NCI-H1694 treated with DMSO at 0.1 percent for 48 hours (cell line): ENCODE measurements around the gene CSMD2.
"Not testable (repeated sequence)": the region's sequence is repeated elsewhere in the genome, so short reads cannot be mapped to it uniquely, and the experiment has no call there.

Source experiments
- DNase-seq: peaks from one replicate; lab custom pipeline; 2025; lab: John Stamatoyannopoulos, UW

CSMD2 gene

DNA sequence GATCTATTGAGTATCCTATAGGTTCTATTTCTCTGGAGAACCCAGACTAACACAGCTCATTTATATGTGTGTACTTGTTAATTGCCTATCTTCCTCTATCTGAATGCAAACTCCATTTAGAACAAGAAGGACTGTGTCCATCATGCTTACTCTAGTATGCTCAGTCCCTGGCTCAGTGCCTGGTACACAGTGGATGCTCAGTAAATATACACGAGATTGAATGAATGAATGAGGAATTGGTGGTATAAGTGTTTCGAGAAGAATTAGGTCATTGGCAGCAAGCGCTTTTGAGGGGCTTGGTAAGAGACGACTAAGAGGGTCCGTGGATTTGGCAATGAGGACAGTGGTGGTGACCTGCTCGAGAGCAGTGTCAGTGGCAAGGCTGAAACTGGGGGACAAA is 112.5 kb downstream of the CSMD2 start:
- no peak for DNase-seq

DNA sequence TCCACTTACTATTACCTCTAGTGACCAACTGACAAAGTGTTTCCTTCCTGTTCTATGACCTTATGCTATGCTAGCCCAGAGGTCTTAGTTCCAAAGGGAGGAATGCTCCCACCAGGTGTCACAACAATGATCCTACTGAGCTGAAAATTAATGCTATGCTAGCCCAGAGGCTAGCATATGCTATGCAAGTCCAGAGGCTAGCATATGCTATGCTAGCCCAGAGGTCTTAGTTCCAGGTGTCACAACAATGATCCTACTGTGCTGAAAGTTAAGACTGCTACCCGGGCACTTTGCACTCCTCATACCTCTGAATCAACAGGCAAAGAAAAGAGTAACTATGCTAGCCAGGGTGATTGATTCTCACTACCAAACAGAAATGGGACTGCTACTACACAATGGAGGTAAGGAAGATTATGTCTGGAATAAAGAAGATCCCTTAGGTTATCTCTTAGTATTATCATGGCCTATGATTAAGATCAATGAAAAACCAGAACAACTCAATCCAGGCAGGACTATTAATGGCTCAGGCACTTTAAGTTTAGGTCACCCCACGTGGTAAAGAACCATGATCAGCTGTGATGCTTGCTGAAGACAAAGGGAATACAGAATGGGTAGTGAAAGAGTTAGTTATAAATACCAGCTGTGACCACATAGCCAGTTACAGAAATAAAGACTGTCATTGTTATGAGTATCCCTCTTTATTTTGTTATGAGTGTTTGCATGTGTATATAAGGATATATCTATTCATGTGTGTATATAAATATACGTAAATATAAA is 114.1 kb downstream of the CSMD2 start:
- no peak for DNase-seq

GRCh38 chr1:34049994-34050393 is 115.0 kb downstream of the CSMD2 start:
- DNase-seq, result no peak

- no peak for DNase-seq
These were observed 115.6 kb downstream of the CSMD2 start for GRCh38 chr1:34049477-34049876.

GRCh38 chr1:34037856-34038255 is 127.2 kb downstream of the CSMD2 start:
- DNase-seq, result no peak

- no peak for DNase-seq
These were observed 127.9 kb downstream of the CSMD2 start for GRCh38 chr1:34037109-34037508.

GRCh38 chr1:34034036-34034435 is 131.0 kb downstream of the CSMD2 start:
- no peak for DNase-seq

DNA sequence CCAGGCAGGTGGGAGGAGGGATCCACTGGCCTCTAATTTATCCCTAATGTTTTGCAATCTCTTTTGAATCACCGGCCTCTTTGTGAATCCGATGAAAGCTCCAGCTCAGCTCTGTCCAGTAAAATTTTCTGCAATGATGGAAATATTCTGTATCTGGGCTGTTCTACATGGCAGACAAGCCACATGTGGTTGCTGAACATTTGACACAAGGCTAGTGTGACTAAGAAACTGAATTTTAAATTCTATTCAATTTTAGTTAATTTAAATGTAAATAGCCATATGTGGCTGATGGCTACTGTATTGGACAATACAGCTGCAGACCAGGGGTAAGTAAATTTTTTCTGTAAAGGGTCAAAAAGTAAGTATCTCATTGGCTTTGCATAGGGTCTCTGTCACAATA is 135.1 kb downstream of the CSMD2 start:
- no peak for DNase-seq

- no peak for DNase-seq
These were observed 135.5 kb downstream of the CSMD2 start for GRCh38 chr1:34029515-34029914.

DNA sequence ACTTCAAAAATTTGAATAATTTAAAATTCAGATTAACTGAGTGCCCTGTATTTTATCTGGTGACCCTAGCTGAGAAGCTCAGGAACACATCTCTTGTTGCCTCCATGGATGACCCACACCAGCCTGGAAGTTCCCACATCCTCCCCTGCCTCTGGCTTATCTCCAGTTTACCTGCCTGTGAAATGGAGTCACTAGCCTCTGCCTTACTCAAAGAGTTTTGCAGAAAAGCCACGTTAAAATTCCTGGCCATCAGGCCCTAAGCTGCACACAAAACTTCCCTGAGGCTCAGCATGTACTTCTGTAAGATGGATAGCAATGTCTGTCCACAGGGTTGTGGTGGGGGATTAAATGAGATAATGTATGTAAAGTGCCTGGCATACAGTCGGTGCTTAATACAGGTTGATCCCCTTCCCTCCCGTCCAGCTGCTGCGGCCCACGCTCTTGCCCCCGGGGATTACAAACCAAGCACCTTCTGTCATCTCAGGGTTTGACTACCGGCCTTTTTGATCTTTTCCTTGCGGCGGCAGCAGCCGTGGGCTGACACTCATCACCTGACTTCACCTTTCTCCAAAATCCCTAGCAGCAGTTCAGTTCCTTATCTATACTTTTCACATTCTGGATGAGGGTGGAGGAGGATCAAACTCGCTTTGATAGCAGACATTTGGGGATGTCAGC is 136.5 kb downstream of the CSMD2 start:
- no peak for DNase-seq

GRCh38 chr1:34025675-34026074 is 139.4 kb downstream of the CSMD2 start:
- no peak for DNase-seq

DNA sequence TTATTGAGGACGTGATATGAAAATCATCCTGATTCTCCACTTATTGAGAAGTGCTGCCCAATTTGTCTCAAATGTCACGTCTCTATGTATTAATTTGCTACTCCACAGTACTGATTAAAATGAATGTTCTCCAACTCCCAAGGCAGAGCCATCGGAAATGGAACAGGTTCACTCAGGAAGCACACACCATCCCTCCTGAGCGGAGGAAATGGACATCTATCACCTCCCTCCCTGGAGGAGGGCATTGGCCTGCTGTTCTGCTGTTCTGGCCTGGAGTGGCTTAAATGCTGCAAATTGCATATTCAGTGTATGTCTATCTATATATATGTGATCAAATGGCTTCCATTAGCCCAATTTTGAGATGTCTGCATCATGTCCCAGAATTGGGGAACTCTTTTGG is 140.5 kb downstream of the CSMD2 start:
- no peak for DNase-seq

DNA sequence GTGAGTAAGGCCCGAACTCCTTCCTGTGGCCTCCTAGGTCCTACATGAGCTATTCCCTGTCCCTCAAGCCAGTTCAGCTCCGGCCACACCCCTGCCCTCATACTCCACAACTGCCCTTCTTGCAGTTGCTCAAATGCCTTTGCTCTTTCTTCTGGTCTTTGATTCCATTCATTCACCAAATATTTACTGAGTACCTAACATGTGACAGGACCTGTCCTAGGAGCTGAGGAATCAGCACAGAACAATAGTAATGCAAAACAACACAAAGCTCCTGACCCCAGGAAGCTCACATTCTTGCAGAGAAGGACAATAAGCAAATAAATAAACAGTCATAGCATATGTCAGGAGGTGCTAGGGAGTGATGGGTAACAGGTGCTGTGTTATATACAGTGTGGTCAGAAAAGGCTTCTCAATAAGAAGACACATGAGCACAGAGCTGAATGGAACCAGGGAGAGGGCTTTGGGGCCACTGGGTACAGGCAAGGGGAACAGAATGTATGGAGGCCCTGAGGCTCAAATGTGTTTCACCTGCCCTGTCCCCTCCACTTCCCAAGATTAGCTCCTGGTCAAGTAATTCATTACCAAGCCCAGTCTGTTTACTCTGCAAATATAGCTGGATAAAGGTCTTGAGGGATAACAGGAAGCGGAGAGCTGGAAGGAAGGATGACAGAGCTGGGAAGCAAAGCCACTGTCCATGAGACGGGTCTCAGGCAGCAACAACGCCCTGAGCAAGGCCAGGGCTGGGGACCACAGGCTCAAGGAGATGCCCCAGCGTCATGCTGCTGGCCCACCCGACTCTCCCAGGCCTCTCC is 145.1 kb downstream of the CSMD2 start:
- no peak for DNase-seq

- DNase-seq, result no peak
These were observed 146.7 kb downstream of the CSMD2 start for GRCh38 chr1:34018285-34018684.

DNA sequence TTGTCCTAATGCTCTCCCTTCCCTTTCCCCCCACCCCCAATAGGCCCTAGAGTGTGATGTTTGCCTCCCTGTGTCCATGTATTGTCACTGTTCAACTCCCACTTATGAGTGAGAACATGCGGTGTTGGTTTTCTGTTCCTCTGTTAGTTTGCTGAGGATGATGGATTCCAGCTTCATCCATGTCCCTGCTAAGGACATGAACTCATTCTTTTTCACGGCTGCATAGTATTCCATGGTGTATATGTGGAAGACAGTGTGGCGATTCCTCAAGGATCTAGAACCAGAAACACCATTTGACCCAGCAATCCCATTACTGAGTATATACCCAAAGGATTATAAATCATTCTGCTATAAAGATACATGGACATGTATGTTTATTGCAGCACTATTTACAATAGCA is 148.7 kb downstream of the CSMD2 start:
- not testable (repeated sequence) for DNase-seq

- peak; percentile 12 for DNase-seq
These were observed 150.9 kb downstream of the CSMD2 start for GRCh38 chr1:34013958-34014737.

- peak; percentile 19 for DNase-seq
These were observed 151.9 kb downstream of the CSMD2 start for GRCh38 chr1:34013136-34013535.

DNA sequence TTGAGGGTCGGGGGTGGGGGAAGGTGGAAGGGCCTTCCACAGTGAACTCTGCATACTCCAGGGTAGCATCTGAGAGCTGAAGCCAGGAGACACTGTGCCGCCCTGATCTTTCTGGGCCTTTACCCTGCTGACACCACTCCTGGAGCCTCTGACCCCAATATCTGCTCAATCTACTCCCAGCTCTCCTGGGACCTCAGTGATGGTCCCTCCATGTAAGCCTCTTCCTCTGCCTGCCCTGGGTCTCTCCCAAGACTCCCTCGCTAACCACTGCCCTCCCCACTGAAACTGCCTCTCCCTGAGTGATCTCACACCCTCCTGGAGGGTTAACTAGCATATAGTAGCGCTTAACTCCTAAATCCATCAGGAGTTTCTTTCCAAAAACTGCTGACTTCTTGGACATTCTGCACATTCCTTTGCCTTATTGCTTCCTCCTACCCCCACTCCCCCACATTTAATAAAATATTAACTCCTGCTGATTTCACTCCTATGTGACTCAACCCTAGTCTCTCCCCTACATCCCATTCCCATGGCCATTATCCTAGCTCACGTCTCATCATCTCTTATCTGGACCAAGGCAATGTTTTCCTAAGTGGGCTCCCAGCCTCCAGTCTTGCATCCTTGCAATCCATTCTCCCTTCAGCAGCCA is 155.6 kb downstream of the CSMD2 start:
- DNase-seq, result no peak

DNA sequence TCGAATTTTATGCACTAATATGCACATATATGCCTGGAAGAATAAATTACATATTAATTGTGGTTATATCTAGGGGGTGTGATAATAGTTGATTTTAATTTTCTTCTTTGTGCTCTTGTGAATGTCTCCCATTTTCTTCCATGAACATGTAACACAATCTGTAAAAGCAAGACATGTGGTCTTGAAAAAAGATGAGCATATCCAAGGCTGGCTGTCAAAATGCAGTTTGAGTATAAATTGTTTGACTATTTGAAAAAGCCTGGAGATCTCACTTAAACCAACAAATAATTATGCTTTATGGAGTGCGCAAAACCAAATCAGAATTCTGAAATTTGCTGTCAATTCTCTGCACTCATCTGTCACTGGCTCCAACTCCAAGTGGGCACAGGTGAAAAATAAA is 157.3 kb downstream of the CSMD2 start:
- no peak for DNase-seq

DNA sequence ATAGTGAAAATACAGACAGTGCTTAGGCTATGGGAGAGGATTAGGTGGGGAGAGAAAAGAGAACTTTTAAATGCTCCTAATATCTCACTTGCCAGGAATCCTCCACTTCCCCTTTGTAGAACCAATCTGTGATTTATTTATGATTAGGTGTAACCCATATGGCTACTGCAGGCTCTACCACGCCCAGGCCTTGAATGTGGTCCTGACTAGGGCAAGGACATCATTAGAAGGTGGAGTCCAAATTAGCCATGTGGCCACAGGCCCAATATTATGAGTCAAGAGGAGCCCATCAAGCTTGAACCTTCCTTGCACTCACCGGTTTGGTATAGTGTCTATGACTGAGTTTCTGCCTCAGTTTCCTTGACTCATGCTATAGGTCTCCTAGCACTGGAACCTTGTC is 159.7 kb downstream of the CSMD2 start:
- DNase-seq, result no peak

DNA sequence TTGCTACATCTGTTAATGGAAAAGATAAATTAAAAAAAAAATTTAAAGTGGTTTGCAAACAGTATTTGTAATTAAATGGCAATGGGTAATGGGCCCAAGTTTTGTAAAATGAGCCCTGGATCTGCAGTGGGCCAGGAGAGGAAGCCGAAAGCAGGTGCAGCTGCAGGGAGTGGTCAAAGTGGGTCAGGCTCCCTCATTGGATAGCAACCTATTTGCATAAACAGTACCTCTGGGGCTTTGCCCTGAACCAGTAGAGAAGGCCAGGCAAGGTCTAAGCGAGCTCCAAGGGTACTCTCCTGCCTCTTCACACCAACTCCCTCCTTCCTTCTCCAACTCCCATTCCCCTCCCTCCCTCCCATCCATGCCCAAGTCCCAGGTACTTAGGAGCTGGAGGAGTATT is 162.2 kb downstream of the CSMD2 start:
- DNase-seq, result no peak
